Measurements from ENCODE around the gene HDAC1.

HDAC1 gene

GRCh38 chr1:32303358-32303757 is 11.5 kb downstream of the HDAC1 start:
- peaks cover 24 to 31% of the 10 kb centered on the region in 2 donors for H3K36me3 ChIP-seq (ENCODE audit: control insufficient read depth in 2 of 2, insufficient read depth in 2 of 2, low read length in 2 of 2)
- H3K27ac ChIP-seq (ENCODE audit: low read depth in 2 of 2, low read length in 2 of 2): no peak overlapping the region
- H3K27me3 ChIP-seq (ENCODE audit: control insufficient read depth in 2 of 2, insufficient read depth in 2 of 2, low read length in 2 of 2): no peaks in the 10 kb centered on the region
- H3K9me3 ChIP-seq (ENCODE audit: control insufficient read depth in 2 of 2, low read length in 2 of 2): no peaks in the 10 kb centered on the region
- no peak overlapping the region for H3K9ac ChIP-seq (ENCODE audit: low read depth in 1 of 2, low read length in 2 of 2)
- no peaks in the 10 kb centered on the region for H3K4me1 ChIP-seq (ENCODE audit: control insufficient read depth in 2 of 2, insufficient read depth in 2 of 2, low read length in 2 of 2)
- no peak overlapping the region for H3K4me3 ChIP-seq (ENCODE audit: low read length in 2 of 2)

DNA sequence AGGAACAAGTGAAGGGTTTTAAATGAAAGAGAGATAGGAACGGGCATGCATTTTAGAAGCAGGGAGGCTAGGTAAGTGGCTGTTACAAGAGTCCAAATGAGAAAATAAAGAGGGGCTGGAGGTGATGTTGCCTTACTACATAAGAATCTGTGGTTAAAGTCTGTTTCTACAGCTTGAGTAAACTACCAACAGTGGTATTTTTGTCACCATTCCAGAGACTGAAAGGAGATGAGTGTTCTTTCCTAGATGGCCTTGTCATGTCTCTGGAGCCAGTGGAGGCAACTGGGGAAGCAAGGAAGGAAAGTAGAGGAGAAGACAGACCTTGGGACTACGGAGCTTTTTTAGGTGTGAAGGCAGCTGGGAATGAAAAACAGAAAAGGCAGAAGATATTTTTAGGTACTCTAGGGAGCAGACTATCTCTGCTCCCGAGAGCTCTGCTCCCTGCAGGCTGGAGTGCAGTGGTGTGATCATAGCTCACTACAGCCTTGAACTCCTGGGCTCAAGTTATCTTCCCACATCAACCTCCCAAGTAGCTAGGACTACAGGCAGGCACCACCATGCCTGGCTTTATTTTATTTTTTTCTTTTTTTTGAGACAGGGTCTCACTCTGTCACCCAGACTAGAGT is 12.2 kb downstream of the HDAC1 start:
- Histone ChIP-seq H3K27me3 (ENCODE audit: control insufficient read depth in 2 of 2, insufficient read depth in 2 of 2, low read length in 2 of 2) (no peaks in the 10 kb centered on the region), H3K9me3 (ENCODE audit: control insufficient read depth in 2 of 2, low read length in 2 of 2) (no peaks in the 10 kb centered on the region), H3K4me3 (ENCODE audit: low read length in 2 of 2) (no peak overlapping the region), H3K27ac (ENCODE audit: low read depth in 2 of 2, low read length in 2 of 2) (no peak overlapping the region), H3K36me3 (ENCODE audit: control insufficient read depth in 2 of 2, insufficient read depth in 2 of 2, low read length in 2 of 2) (peaks cover 24 to 31% of the 10 kb centered on the region in 2 donors), H3K4me1 (ENCODE audit: control insufficient read depth in 2 of 2, insufficient read depth in 2 of 2, low read length in 2 of 2) (peaks cover 0 to 5% of the 10 kb centered on the region in 2 donors), H3K9ac (ENCODE audit: low read depth in 1 of 2, low read length in 2 of 2) (no peak overlapping the region)

GRCh38 chr1:32305310-32305709 is 13.4 kb downstream of the HDAC1 start:
- Histone ChIP-seq H3K27ac (ENCODE audit: low read depth in 2 of 2, low read length in 2 of 2) (no peak overlapping the region), H3K36me3 (ENCODE audit: control insufficient read depth in 2 of 2, insufficient read depth in 2 of 2, low read length in 2 of 2) (peaks cover 24 to 31% of the 10 kb centered on the region in 2 donors), H3K27me3 (ENCODE audit: control insufficient read depth in 2 of 2, insufficient read depth in 2 of 2, low read length in 2 of 2) (no peaks in the 10 kb centered on the region), H3K4me3 (ENCODE audit: low read length in 2 of 2) (no peak overlapping the region), H3K9ac (ENCODE audit: low read depth in 1 of 2, low read length in 2 of 2) (no peak overlapping the region), H3K4me1 (ENCODE audit: control insufficient read depth in 2 of 2, insufficient read depth in 2 of 2, low read length in 2 of 2) (peaks cover 0 to 9% of the 10 kb centered on the region in 2 donors), H3K9me3 (ENCODE audit: control insufficient read depth in 2 of 2, low read length in 2 of 2) (no peaks in the 10 kb centered on the region)

GRCh38 chr1:32307324-32307723 is 15.4 kb downstream of the HDAC1 start:
- Histone ChIP-seq H3K4me1 (ENCODE audit: control insufficient read depth in 2 of 2, insufficient read depth in 2 of 2, low read length in 2 of 2) (peaks cover 0 to 9% of the 10 kb centered on the region in 2 donors), H3K36me3 (ENCODE audit: control insufficient read depth in 2 of 2, insufficient read depth in 2 of 2, low read length in 2 of 2) (peaks cover 24 to 28% of the 10 kb centered on the region in 2 donors), H3K4me3 (ENCODE audit: low read length in 2 of 2) (no peak overlapping the region), H3K27ac (ENCODE audit: low read depth in 2 of 2, low read length in 2 of 2) (peak overlapping the region in 1 of 2 donors; percentile 28), H3K27me3 (ENCODE audit: control insufficient read depth in 2 of 2, insufficient read depth in 2 of 2, low read length in 2 of 2) (no peaks in the 10 kb centered on the region), H3K9ac (ENCODE audit: low read depth in 1 of 2, low read length in 2 of 2) (no peak overlapping the region), H3K9me3 (ENCODE audit: control insufficient read depth in 2 of 2, low read length in 2 of 2) (no peaks in the 10 kb centered on the region)

DNA sequence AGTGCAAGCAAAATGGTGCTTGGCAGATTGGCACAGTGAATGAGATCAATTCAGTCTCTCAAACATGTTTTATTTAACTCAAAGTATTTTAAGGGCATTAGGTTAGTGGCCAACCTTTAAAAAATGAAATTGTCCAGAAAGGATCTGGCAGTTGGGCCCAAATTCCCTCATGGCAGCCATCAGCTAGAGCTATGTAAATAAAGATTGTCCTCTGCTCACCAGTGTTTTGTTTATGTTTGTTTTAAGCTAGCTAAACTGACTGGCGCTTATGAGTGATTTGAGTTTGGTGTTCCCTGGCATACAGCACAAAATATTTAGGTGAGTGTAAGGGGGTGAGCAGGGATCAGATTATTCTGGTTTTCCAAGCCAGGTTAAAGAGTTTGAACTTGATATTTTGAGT is 18.1 kb downstream of the HDAC1 start:
- Histone ChIP-seq H3K27ac (ENCODE audit: low read depth in 2 of 2, low read length in 2 of 2) (no peak overlapping the region), H3K9me3 (ENCODE audit: control insufficient read depth in 2 of 2, low read length in 2 of 2) (no peaks in the 10 kb centered on the region)

GRCh38 chr1:32311709-32312393 is 20.0 kb downstream of the HDAC1 start:
- H3K27me3 ChIP-seq (ENCODE audit: control insufficient read depth in 2 of 2, insufficient read depth in 2 of 2, low read length in 2 of 2): no peaks in the 10 kb centered on the region
- no peak overlapping the region for H3K9ac ChIP-seq (ENCODE audit: low read depth in 1 of 2, low read length in 2 of 2)
- no peak overlapping the region for H3K27ac ChIP-seq (ENCODE audit: low read depth in 2 of 2, low read length in 2 of 2)
- H3K4me3 ChIP-seq (ENCODE audit: low read length in 2 of 2): no peak overlapping the region
- peaks cover 10 to 12% of the 10 kb centered on the region in 2 donors for H3K36me3 ChIP-seq (ENCODE audit: control insufficient read depth in 2 of 2, insufficient read depth in 2 of 2, low read length in 2 of 2)
- H3K9me3 ChIP-seq (ENCODE audit: control insufficient read depth in 2 of 2, low read length in 2 of 2): no peaks in the 10 kb centered on the region
- peaks cover 3 to 13% of the 10 kb centered on the region in 2 donors for H3K4me1 ChIP-seq (ENCODE audit: control insufficient read depth in 2 of 2, insufficient read depth in 2 of 2, low read length in 2 of 2)

More for the DNA sequence above, 18.1 kb downstream of the HDAC1 start:
- Histone ChIP-seq H3K36me3 (ENCODE audit: control insufficient read depth in 2 of 2, insufficient read depth in 2 of 2, low read length in 2 of 2) (peaks cover 11 to 12% of the 10 kb centered on the region in 2 donors), H3K4me3 (ENCODE audit: low read length in 2 of 2) (no peak overlapping the region), H3K27me3 (ENCODE audit: control insufficient read depth in 2 of 2, insufficient read depth in 2 of 2, low read length in 2 of 2) (no peaks in the 10 kb centered on the region), H3K9ac (ENCODE audit: low read depth in 1 of 2, low read length in 2 of 2) (no peak overlapping the region), H3K4me1 (ENCODE audit: control insufficient read depth in 2 of 2, insufficient read depth in 2 of 2, low read length in 2 of 2) (peaks cover 0 to 9% of the 10 kb centered on the region in 2 donors)

- H3K4me1 ChIP-seq (ENCODE audit: control insufficient read depth in 2 of 2, insufficient read depth in 2 of 2, low read length in 2 of 2): peaks cover 9 to 18% of the 10 kb centered on the region in 2 donors
- H3K27ac ChIP-seq (ENCODE audit: low read depth in 2 of 2, low read length in 2 of 2): peak overlapping the region; percentile 76 to 89
- H3K9ac ChIP-seq (ENCODE audit: low read depth in 1 of 2, low read length in 2 of 2): no peak overlapping the region
- H3K4me3 ChIP-seq (ENCODE audit: low read length in 2 of 2): peak overlapping the region in 1 of 2 donors; percentile 61
- peaks cover 20 to 26% of the 10 kb centered on the region in 2 donors for H3K36me3 ChIP-seq (ENCODE audit: control insufficient read depth in 2 of 2, insufficient read depth in 2 of 2, low read length in 2 of 2)
- H3K27me3 ChIP-seq (ENCODE audit: control insufficient read depth in 2 of 2, insufficient read depth in 2 of 2, low read length in 2 of 2): no peaks in the 10 kb centered on the region
- no peaks in the 10 kb centered on the region for H3K9me3 ChIP-seq (ENCODE audit: control insufficient read depth in 2 of 2, low read length in 2 of 2)
Observed at GRCh38 chr1:32316903-32317277, 25.0 kb downstream of the HDAC1 start.

- peaks cover 19 to 31% of the 10 kb centered on the region in 2 donors for H3K4me1 ChIP-seq (ENCODE audit: control insufficient read depth in 2 of 2, insufficient read depth in 2 of 2, low read length in 2 of 2)
- H3K4me3 ChIP-seq (ENCODE audit: low read length in 2 of 2): no peak overlapping the region
- no peak overlapping the region for H3K9ac ChIP-seq (ENCODE audit: low read depth in 1 of 2, low read length in 2 of 2)
- no peaks in the 10 kb centered on the region for H3K9me3 ChIP-seq (ENCODE audit: control insufficient read depth in 2 of 2, low read length in 2 of 2)
- peaks cover 18 to 25% of the 10 kb centered on the region in 2 donors for H3K36me3 ChIP-seq (ENCODE audit: control insufficient read depth in 2 of 2, insufficient read depth in 2 of 2, low read length in 2 of 2)
- no peaks in the 10 kb centered on the region for H3K27me3 ChIP-seq (ENCODE audit: control insufficient read depth in 2 of 2, insufficient read depth in 2 of 2, low read length in 2 of 2)
- no peak overlapping the region for H3K27ac ChIP-seq (ENCODE audit: low read depth in 2 of 2, low read length in 2 of 2)
Observed at GRCh38 chr1:32318127-32318869, 26.4 kb downstream of the HDAC1 start.

GRCh38 chr1:32321712-32322291 is 29.9 kb downstream of the HDAC1 start:
- peak overlapping the region; percentile 54 to 68 for H3K9ac ChIP-seq (ENCODE audit: low read depth in 1 of 2, low read length in 2 of 2)
- no peaks in the 10 kb centered on the region for H3K27me3 ChIP-seq (ENCODE audit: control insufficient read depth in 2 of 2, insufficient read depth in 2 of 2, low read length in 2 of 2)
- peaks cover 17 to 32% of the 10 kb centered on the region in 2 donors for H3K36me3 ChIP-seq (ENCODE audit: control insufficient read depth in 2 of 2, insufficient read depth in 2 of 2, low read length in 2 of 2)
- no peaks in the 10 kb centered on the region for H3K9me3 ChIP-seq (ENCODE audit: control insufficient read depth in 2 of 2, low read length in 2 of 2)
- H3K4me1 ChIP-seq (ENCODE audit: control insufficient read depth in 2 of 2, insufficient read depth in 2 of 2, low read length in 2 of 2): peaks cover 17 to 32% of the 10 kb centered on the region in 2 donors
- peak overlapping the region; percentile 58 to 61 for H3K4me3 ChIP-seq (ENCODE audit: low read length in 2 of 2)
- peak overlapping the region; percentile 93 to 94 for H3K27ac ChIP-seq (ENCODE audit: low read depth in 2 of 2, low read length in 2 of 2)
